Spinal cord (tissue), 10 donors: ENCODE results near the gene BCAS3. TPM values are rescaled to one million over a fixed set of nuclear protein-coding genes. Genes with fewer than 3 reads are reported as not detected.

Experiments used
- DNase-seq, 6 donors: peaks; one replicate each; pipeline versions ENCODE4 v3.0.0 to v3.0.0-alpha.2; 2013 to 2015; ENCODE audit warnings: low spot score in 6 of 6, low read depth in 4 of 6
- H3K27ac ChIP-seq: one replicate; pipeline ENCODE4 v1.5.1; 2013; ENCODE audit warnings: low read depth, low read length, control low read depth
- H3K27me3 ChIP-seq: one replicate; pipeline ENCODE4 v1.6.1; 2013; ENCODE audit warnings: low read length; ENCODE audit not compliant: control insufficient read depth, insufficient read depth
- H3K36me3 ChIP-seq: one replicate; pipeline ENCODE4 v1.6.1; 2013; ENCODE audit warnings: low read length; ENCODE audit not compliant: control insufficient read depth, insufficient read depth
- H3K4me1 ChIP-seq: one replicate; pipeline ENCODE4 v1.6.1; 2013; ENCODE audit warnings: low read length; ENCODE audit not compliant: control insufficient read depth, insufficient read depth
- H3K4me3 ChIP-seq: one replicate; pipeline ENCODE4 v1.5.1; 2013; ENCODE audit warnings: low read depth, low read length, control low read depth
- H3K9me3 ChIP-seq: one replicate; pipeline ENCODE4 v1.6.1; 2013; ENCODE audit warnings: low read length; ENCODE audit not compliant: control insufficient read depth, insufficient read depth
- WGBS: methylation state at CpG from one replicate; pipeline ENCODE4 v1.1.5; 2013; ENCODE audit warnings: missing lambda C conversion rate; ENCODE audit not compliant: insufficient coverage; 5-methylcytosine and 5-hydroxymethylcytosine counted together
- polyA plus RNA-seq, 2 donors: library from polyadenylated mRNA; unstranded; fragments of 120-200 nt; gene quantifications; one replicate each; pipeline ENCODE4 v1.2.1, GENCODE V29; 2013; ENCODE audit not compliant: insufficient read length in 2 of 2
- total RNA-seq, 2 donors: library from RNA; depleted of rRNA in 1 of 2; stranded (reverse); fragments of 120-200 nt in 1 of 2; fragments of >200 nt in 1 of 2; gene quantifications; one replicate each; pipeline versions ENCODE4 v1.2.3 to v1.2.4, GENCODE V29; 2013 to 2014
- donor health status: healthy.

The BCAS3 gene
- total and polyA plus RNA-seq, 4 donors: 20.5 to 53.4 (median 25.7) TPM

DNA sequence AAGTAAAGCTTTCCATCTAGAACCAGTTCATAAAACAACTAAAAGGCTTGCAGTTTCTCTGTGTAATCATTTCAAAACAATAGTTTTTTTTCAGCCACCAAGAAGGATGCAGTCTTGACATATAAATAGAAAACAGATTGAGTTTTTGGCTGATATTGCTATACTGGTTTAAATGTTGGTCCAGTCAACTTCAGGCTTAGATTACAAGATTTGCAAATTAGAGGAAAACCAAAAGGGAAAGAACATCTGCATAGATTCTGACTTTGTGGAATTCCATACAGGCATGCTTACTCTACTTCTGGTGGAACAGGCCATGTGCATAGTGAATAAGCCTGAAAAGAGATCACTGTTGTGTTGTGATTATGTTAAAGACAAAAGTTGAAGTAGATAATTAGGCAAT is 150.3 kb downstream of the BCAS3 start:
- Histone ChIP-seq H3K36me3 (no peaks in the 10 kb centered on the region), H3K27ac (no peak overlapping the region), H3K9me3 (no peaks in the 10 kb centered on the region), H3K4me3 (no peak overlapping the region), H3K4me1 (peaks cover 1% of the 10 kb centered on the region), H3K27me3 (no peaks in the 10 kb centered on the region)
- no peak for DNase-seq

DNA sequence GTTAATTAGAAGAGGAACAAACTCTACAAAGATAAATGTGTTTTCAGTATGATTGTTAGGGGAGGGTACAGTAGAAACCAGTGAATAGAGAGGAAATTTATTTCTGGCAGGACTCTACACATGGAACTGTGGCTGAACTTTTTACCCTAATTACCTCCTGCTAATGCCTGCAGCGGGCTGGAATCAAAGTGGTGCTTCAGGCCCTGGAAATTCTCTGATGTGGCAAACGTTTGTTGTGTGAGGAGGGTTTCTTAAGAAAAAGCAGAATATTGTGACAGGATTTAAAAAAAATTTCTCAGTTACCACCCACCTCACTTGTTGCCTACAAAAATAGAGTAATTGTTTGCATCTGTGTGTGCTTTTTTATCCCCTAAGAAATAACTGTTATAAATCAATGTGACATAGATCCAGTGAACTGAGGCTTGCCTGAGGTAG is 154.5 kb downstream of the BCAS3 start:
- H3K36me3 ChIP-seq: no peaks in the 10 kb centered on the region
- DNase-seq: peak in 5 of 6 donors; percentile 9 to 90 (median 26)
- H3K27me3 ChIP-seq: no peaks in the 10 kb centered on the region
- H3K9me3 ChIP-seq: no peaks in the 10 kb centered on the region
- no peak overlapping the region for H3K4me3 ChIP-seq
- H3K4me1 ChIP-seq: peaks cover 3% of the 10 kb centered on the region
- no CpG with 5 or more reads among the region's 2 CpGs for WGBS
- no peak overlapping the region for H3K27ac ChIP-seq

DNA sequence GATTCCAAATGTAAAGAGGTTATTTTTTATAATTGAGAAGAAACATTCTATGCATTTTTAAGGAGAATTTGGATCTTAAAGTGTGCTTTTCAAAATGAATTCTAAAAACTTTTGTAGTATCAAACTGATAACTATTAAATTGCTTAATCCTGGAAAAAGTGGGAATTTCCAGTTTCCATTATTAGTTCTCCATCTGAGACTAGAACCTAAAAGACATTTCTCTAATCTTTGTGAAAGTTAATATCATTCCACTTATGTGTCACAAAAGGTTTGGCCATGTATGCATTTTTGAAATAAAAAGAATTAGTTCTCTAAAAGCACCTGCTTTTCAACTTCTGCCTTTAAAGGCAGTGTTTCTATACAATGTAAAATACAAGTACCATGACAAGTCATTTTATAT is 155.0 kb downstream of the BCAS3 start:
- H3K27me3 ChIP-seq: no peaks in the 10 kb centered on the region
- no peak overlapping the region for H3K4me3 ChIP-seq
- peaks cover 3% of the 10 kb centered on the region for H3K4me1 ChIP-seq
- no peaks in the 10 kb centered on the region for H3K36me3 ChIP-seq
- no peaks in the 10 kb centered on the region for H3K9me3 ChIP-seq
- H3K27ac ChIP-seq: no peak overlapping the region
- no peak for DNase-seq

DNA sequence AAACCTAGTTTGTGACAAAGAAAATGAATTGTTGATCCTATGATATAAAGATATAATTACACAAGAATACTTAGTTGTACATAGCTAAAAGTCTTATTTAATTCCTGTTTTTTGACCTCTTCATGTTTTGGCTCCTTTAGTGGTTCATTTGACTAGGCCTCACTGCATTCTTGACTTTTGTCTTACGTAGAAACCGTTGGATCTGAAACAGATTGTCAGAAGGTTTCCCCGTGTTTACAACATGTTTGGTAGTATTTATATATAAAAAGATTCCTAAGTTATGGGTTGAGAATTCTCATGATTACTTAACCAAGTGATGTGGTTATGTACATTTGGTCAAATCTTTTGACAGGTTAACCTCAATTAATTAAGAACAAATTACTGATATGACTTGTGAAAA is 162.8 kb downstream of the BCAS3 start:
- no peak for DNase-seq
- Histone ChIP-seq H3K4me3 (no peak overlapping the region), H3K27ac (no peak overlapping the region), H3K4me1 (no peaks in the 10 kb centered on the region), H3K27me3 (no peaks in the 10 kb centered on the region), H3K36me3 (no peaks in the 10 kb centered on the region), H3K9me3 (no peaks in the 10 kb centered on the region)
- no CpG with 5 or more reads among the region's 3 CpGs for WGBS

DNA sequence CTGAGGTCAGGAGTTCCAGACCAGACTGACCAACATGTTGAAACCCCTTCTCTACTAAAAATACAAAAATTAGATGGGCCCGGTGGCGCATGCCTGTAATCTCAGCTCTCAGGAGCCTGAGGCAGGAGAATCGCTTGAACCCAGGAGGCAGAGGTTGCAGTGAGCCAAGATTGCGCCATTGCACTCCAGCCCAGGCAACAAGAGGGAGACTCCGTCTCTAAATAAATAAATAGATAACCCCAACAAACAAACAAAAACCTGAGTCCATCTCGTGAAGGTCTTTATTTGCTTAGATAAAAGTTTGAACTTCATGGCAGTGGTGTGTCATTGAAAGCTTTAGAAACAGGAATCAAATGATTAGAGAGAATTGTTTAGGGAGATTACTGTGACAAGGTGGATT is 167.4 kb downstream of the BCAS3 start:
- no peaks in the 10 kb centered on the region for H3K9me3 ChIP-seq
- no peak for DNase-seq
- H3K4me3 ChIP-seq: no peak overlapping the region
- no peaks in the 10 kb centered on the region for H3K27me3 ChIP-seq
- WGBS: 100% methylated on average over 3 of the region's 6 CpGs
- no peak overlapping the region for H3K27ac ChIP-seq
- no peaks in the 10 kb centered on the region for H3K36me3 ChIP-seq
- H3K4me1 ChIP-seq: no peaks in the 10 kb centered on the region

DNA sequence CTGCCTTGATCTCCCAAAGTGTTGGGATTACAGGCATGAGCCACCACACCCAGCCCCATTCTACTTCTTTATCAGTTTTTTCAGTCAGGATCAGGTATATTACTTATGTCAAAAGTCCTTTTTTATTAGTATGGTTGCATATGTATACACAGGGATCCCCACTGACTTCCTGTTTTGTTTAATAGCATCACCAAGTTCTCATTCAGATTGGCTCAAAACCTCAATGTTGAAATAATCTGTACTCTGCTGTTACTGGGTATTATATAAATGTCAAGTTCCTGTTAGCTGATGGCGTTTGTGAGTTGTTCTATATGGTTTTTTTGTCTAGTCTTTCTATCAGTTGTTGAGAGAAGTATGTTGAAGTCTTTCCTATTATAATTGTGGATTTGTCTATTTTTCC is 168.5 kb downstream of the BCAS3 start:
- Histone ChIP-seq H3K4me1 (no peaks in the 10 kb centered on the region), H3K27me3 (no peaks in the 10 kb centered on the region), H3K4me3 (no peak overlapping the region), H3K36me3 (peaks cover 1% of the 10 kb centered on the region), H3K27ac (no peak overlapping the region), H3K9me3 (no peaks in the 10 kb centered on the region)
- WGBS: no CpG with 5 or more reads among the region's 1 CpG
- DNase-seq: no peak

DNA sequence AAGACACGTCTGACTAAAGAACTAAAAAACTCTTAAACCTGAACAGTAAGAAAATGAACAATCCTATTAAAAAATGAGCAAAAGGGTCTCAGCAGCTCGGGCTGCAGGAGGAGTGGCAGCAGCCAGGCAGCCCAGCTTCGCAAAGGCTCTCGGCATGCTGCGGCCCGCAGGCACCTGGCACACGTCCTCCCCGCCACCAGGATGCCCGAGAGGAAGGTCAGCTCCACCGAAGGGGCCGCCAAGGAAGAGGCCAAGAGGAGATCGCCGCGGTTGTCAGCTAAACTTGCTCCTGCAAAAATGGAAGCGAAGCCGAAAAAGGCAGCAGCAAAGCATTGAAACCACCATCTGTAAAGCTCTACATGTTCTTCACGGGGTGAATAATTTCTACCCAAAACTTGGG is 173.5 kb downstream of the BCAS3 start:
- DNase-seq: no peak
- no peak overlapping the region for H3K27ac ChIP-seq
- H3K4me1 ChIP-seq: no peaks in the 10 kb centered on the region
- no peaks in the 10 kb centered on the region for H3K9me3 ChIP-seq
- no peaks in the 10 kb centered on the region for H3K27me3 ChIP-seq
- WGBS: 73% methylated on average over 15 of the region's 17 CpGs
- peaks cover 2% of the 10 kb centered on the region for H3K36me3 ChIP-seq
- H3K4me3 ChIP-seq: no peak overlapping the region

DNA sequence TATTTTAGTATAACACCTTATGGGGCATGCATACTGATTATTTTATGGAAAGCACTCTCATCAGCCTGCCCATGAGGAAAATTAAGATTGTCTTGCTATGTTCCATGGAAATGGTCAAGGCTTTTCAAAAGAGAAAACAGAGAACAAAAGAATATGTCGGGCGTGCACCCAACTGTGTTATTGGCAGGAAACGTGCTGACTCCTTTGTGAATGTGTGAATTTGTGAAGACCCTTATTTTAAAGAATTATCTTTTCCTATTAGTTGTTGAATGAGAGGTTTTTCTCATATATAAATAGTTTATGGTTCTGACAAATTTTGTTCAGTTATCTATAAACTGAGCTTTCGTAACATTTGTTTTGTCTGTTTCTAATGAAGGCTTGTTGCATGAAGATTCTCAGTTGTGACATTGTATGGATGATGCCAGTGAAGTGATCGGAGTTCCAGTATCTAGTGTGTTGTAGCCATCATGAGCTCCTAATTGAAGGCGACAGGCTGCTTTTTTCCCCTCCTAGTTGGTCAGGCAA is 180.0 kb downstream of the BCAS3 start:
- Histone ChIP-seq H3K27ac (no peak overlapping the region), H3K36me3 (no peaks in the 10 kb centered on the region), H3K4me3 (no peak overlapping the region), H3K27me3 (no peaks in the 10 kb centered on the region), H3K9me3 (no peaks in the 10 kb centered on the region), H3K4me1 (no peaks in the 10 kb centered on the region)
- DNase-seq: peak in 1 of 6 donors; percentile 22
- no CpG with 5 or more reads among the region's 6 CpGs for WGBS

DNA sequence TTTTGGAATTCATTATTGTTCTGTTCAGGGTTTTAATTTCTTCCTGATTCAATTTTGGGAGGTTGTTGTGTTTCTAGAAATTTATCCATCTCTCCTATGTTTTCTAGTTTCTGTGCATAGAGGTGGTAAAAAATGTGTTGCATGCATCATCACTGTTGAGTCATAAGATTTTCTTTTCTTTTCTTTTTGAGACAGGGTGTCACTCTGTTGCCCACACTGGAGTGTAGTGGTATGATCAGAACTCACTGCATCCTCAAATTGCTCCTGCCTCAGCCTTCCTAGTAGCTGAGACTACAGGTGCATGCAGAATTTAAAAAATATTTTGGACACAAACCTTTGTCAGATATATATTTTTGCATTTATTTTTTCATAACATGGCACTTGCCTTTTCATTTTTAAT is 184.8 kb downstream of the BCAS3 start:
- DNase-seq: no peak
- Histone ChIP-seq H3K27me3 (no peaks in the 10 kb centered on the region), H3K27ac (no peak overlapping the region), H3K36me3 (no peaks in the 10 kb centered on the region), H3K4me1 (no peaks in the 10 kb centered on the region), H3K4me3 (no peak overlapping the region), H3K9me3 (no peaks in the 10 kb centered on the region)

DNA sequence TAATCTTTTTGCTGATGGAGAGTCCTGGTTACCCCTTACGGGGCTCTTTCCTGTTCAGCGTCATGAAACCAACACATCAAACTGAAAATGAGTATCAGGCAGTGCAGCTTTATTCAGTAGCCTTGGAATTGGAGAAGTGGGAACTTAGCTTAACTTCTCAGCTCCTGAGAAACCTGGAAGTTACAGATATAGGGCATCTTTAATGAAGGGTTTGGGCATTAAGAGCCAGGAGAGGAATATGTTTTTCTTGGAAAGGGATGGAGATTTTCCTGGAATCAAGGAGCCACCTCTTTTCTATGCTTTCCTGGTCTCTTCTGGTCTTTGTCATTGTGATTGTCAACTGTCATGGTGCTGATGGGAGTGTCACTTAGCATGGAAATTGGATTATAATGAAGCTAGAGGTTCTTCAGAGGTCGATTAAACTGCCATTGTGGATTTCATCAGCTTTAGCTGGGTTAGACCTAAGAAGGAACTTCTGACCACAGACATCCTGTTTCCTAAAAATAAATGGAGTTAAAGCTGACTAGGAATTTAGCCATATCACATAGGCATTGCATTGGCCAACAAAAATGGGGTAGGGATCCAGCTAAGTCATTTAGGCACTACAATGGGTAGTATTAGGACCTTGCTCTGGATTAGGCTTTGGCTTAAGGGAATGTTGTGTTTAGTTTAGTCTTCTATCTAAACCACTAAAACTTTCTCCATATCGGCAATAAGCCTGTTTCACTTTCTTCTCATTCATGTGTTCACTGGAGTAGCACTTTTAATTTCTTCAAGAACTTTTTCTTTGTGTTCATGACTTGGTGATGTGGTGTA is 186.4 kb downstream of the BCAS3 start:
- no peak for DNase-seq
- H3K4me3 ChIP-seq: no peak overlapping the region
- WGBS: no CpG with 5 or more reads among the region's 4 CpGs
- H3K36me3 ChIP-seq: no peaks in the 10 kb centered on the region
- no peaks in the 10 kb centered on the region for H3K4me1 ChIP-seq
- H3K27ac ChIP-seq: no peak overlapping the region
- no peaks in the 10 kb centered on the region for H3K27me3 ChIP-seq
- H3K9me3 ChIP-seq: no peaks in the 10 kb centered on the region
